AG09309 (cell line): ENCODE results near the gene FAM237B.

ENCODE experiments used
- DNase-seq: peaks from one replicate; pipeline ENCODE4 v3.0.0-alpha.2; 2010; ENCODE audit warnings: low read depth
- H3K4me3 ChIP-seq: 2 replicates; pipeline ENCODE4 v1.5.1; 2011; ENCODE audit warnings: mild to moderate bottlenecking, low read depth, low read length, moderate library complexity; ENCODE audit not compliant: control insufficient read depth
- CTCF ChIP-seq: IDR thresholded peaks from 2 replicates; pipeline ENCODE4 v1.5.1; 2011; ENCODE audit warnings: mild to moderate bottlenecking, low read depth, low read length, inconsistent platforms; ENCODE audit not compliant: insufficient read depth, control insufficient read depth; ENCODE audit errors: missing control alignments

The FAM237B gene

GRCh38 chr7:90271753-90272152 is 49.4 kb downstream of the FAM237B start:
- H3K4me3 ChIP-seq = no peak overlapping the region
- peak; percentile 50 for DNase-seq
- TF ChIP-seq CTCF = no peak

GRCh38 chr7:90270431-90271178 is 50.5 kb downstream of the FAM237B start:
- H3K4me3 ChIP-seq = no peak overlapping the region
- no peak for DNase-seq

GRCh38 chr7:90269163-90269562 is 51.9 kb downstream of the FAM237B start:
- no peak overlapping the region for H3K4me3 ChIP-seq
- TF ChIP-seq CTCF = no peak
- DNase-seq = no peak

More at GRCh38 chr7:90270431-90271178, 50.5 kb downstream of the FAM237B start:
- TF ChIP-seq CTCF = no peak

- no peak overlapping the region for H3K4me3 ChIP-seq
- TF ChIP-seq CTCF = no peak
- DNase-seq = no peak
These were observed 53.7 kb downstream of the FAM237B start for GRCh38 chr7:90267263-90267858.

- H3K4me3 ChIP-seq = no peak overlapping the region
- DNase-seq = no peak
- TF ChIP-seq CTCF = no peak
These were observed 54.3 kb downstream of the FAM237B start for GRCh38 chr7:90266808-90267207.
